Measurements from ENCODE around the gene PGGHG.
"Not testable (repeated sequence)": the region's sequence is repeated elsewhere in the genome, so short reads cannot be mapped to it uniquely, and the experiment has no call there.

PGGHG gene

GRCh38 chr11:324156-324555 lies 35.2 kb downstream of the PGGHG start:
- Histone ChIP-seq H3K36me3 (ENCODE audit: low read depth) (0 out of 2 replicates have a peak, but pooled peaks cover 5% of the 10 kb centered on the region), H3K9me3 (ENCODE audit: severe bottlenecking) (no peaks in the 10 kb centered on the region), H3K27me3 (ENCODE audit: insufficient read depth, poor library complexity, severe bottlenecking) (no peaks in the 10 kb centered on the region), H3K27ac (ENCODE audit: poor library complexity, severe bottlenecking) (no peak overlapping the region), H3K4me3 (ENCODE audit: severe bottlenecking) (no peak overlapping the region), H3K4me1 (ENCODE audit: insufficient read depth, poor library complexity, severe bottlenecking) (no peaks in the 10 kb centered on the region)
- DNase-seq (ENCODE audit: low spot score) (no peak), ATAC-seq (ENCODE audit: low read depth) (no peak)
- TF ChIP-seq CTCF (IDR thresholded peaks at IDR 0.05; ENCODE audit: poor library complexity, severe bottlenecking) = no peak

- H3K4me3 ChIP-seq (ENCODE audit: severe bottlenecking); H3K9me3 ChIP-seq (ENCODE audit: severe bottlenecking); H3K27ac ChIP-seq (ENCODE audit: poor library complexity, severe bottlenecking); DNase-seq (ENCODE audit: low spot score); H3K4me1 ChIP-seq (ENCODE audit: insufficient read depth, poor library complexity, severe bottlenecking); ATAC-seq (ENCODE audit: low read depth); H3K36me3 ChIP-seq (ENCODE audit: low read depth); H3K27me3 ChIP-seq (ENCODE audit: insufficient read depth, poor library complexity, severe bottlenecking): not testable (repeated sequence)
Observed at GRCh38 chr11:324593-325517, 35.9 kb downstream of the PGGHG start.

GRCh38 chr11:325796-326591 lies 37.1 kb downstream of the PGGHG start:
- ATAC-seq (ENCODE audit: low read depth) (peak; percentile 19; the same call in 1 of the 3 replicates), DNase-seq (ENCODE audit: low spot score) (no peak)
- Histone ChIP-seq H3K9me3 (ENCODE audit: severe bottlenecking) (no peaks in the 10 kb centered on the region), H3K27me3 (ENCODE audit: insufficient read depth, poor library complexity, severe bottlenecking) (no peaks in the 10 kb centered on the region), H3K36me3 (ENCODE audit: low read depth) (no peaks in the 10 kb centered on the region), H3K4me3 (ENCODE audit: severe bottlenecking) (no peak overlapping the region), H3K27ac (ENCODE audit: poor library complexity, severe bottlenecking) (no peak overlapping the region), H3K4me1 (ENCODE audit: insufficient read depth, poor library complexity, severe bottlenecking) (no peaks in the 10 kb centered on the region)
- TF ChIP-seq CTCF (IDR thresholded peaks at IDR 0.05; ENCODE audit: poor library complexity, severe bottlenecking) = no peak

GRCh38 chr11:326592-326841 lies 37.6 kb downstream of the PGGHG start:
- DNase-seq (ENCODE audit: low spot score) = no peak
- no peak overlapping the region for H3K4me3 ChIP-seq (ENCODE audit: severe bottlenecking)
- H3K9me3 ChIP-seq (ENCODE audit: severe bottlenecking) = no peaks in the 10 kb centered on the region
- no peaks in the 10 kb centered on the region for H3K27me3 ChIP-seq (ENCODE audit: insufficient read depth, poor library complexity, severe bottlenecking)
- H3K36me3 ChIP-seq (ENCODE audit: low read depth) = no peaks in the 10 kb centered on the region
- no peaks in the 10 kb centered on the region for H3K4me1 ChIP-seq (ENCODE audit: insufficient read depth, poor library complexity, severe bottlenecking)
- ATAC-seq (ENCODE audit: low read depth) = no peak
- no peak overlapping the region for H3K27ac ChIP-seq (ENCODE audit: poor library complexity, severe bottlenecking)
- TF ChIP-seq CTCF (IDR thresholded peaks at IDR 0.05; ENCODE audit: poor library complexity, severe bottlenecking) = no peak

GRCh38 chr11:326842-327580 lies 38.1 kb downstream of the PGGHG start:
- ATAC-seq (ENCODE audit: low read depth) = no peak

More at GRCh38 chr11:326842-327580, 38.1 kb downstream of the PGGHG start:
- no peak for DNase-seq (ENCODE audit: low spot score)
- TF ChIP-seq CTCF (IDR thresholded peaks at IDR 0.05; ENCODE audit: poor library complexity, severe bottlenecking) = no peak
- Histone ChIP-seq H3K27me3 (ENCODE audit: insufficient read depth, poor library complexity, severe bottlenecking) (no peaks in the 10 kb centered on the region), H3K4me3 (ENCODE audit: severe bottlenecking) (no peak overlapping the region), H3K9me3 (ENCODE audit: severe bottlenecking) (no peaks in the 10 kb centered on the region), H3K27ac (ENCODE audit: poor library complexity, severe bottlenecking) (no peak overlapping the region), H3K36me3 (ENCODE audit: low read depth) (no peaks in the 10 kb centered on the region), H3K4me1 (ENCODE audit: insufficient read depth, poor library complexity, severe bottlenecking) (no peaks in the 10 kb centered on the region)

All from RWPE2 (cell line).